Rectal smooth muscle tissue (tissue), 1 donor: ENCODE results near the gene CACNA2D4.

Experiments used
- H3K27ac ChIP-seq: one replicate; pipeline ENCODE4 v1.7.0; 2013; ENCODE audit warnings: low read depth, low read length, inconsistent platforms
- H3K27me3 ChIP-seq: one replicate; pipeline ENCODE4 v1.7.0; 2013; ENCODE audit warnings: low read length; ENCODE audit not compliant: control insufficient read depth, insufficient read depth
- H3K36me3 ChIP-seq: one replicate; pipeline ENCODE4 v1.7.0; 2013; ENCODE audit warnings: low read length; ENCODE audit not compliant: control insufficient read depth, insufficient read depth
- H3K4me1 ChIP-seq: one replicate; pipeline ENCODE4 v1.7.0; 2013; ENCODE audit warnings: low read length; ENCODE audit not compliant: control insufficient read depth, insufficient read depth
- H3K4me3 ChIP-seq: one replicate; pipeline ENCODE4 v1.7.0; 2013; ENCODE audit warnings: low read length
- H3K9ac ChIP-seq: one replicate; pipeline ENCODE4 v1.7.0; 2013; ENCODE audit warnings: low read length

Gene CACNA2D4

GRCh38 chr12:1839956-1840951 lies 78.2 kb downstream of the CACNA2D4 start:
- H3K27me3 ChIP-seq, result peaks cover 2% of the 10 kb centered on the region
- no peaks in the 10 kb centered on the region for H3K36me3 ChIP-seq
- no peak overlapping the region for H3K4me3 ChIP-seq
- no peak overlapping the region for H3K27ac ChIP-seq
- no peak overlapping the region for H3K9ac ChIP-seq
- no peaks in the 10 kb centered on the region for H3K4me1 ChIP-seq

GRCh38 chr12:1839464-1839863 lies 79.0 kb downstream of the CACNA2D4 start:
- H3K9ac ChIP-seq, result no peak overlapping the region
- H3K36me3 ChIP-seq, result no peaks in the 10 kb centered on the region
- H3K27ac ChIP-seq, result no peak overlapping the region
- H3K4me1 ChIP-seq, result no peaks in the 10 kb centered on the region
- peaks cover 2% of the 10 kb centered on the region for H3K27me3 ChIP-seq
- H3K4me3 ChIP-seq, result no peak overlapping the region

- peaks cover 2% of the 10 kb centered on the region for H3K27me3 ChIP-seq
Measured at GRCh38 chr12:1838994-1839365, 79.5 kb downstream of the CACNA2D4 start.

GRCh38 chr12:1838205-1838993 lies 80.1 kb downstream of the CACNA2D4 start:
- no peak overlapping the region for H3K27ac ChIP-seq
- H3K4me3 ChIP-seq, result no peak overlapping the region
- no peaks in the 10 kb centered on the region for H3K36me3 ChIP-seq
- peaks cover 2% of the 10 kb centered on the region for H3K27me3 ChIP-seq
- no peak overlapping the region for H3K9ac ChIP-seq
- H3K4me1 ChIP-seq, result no peaks in the 10 kb centered on the region

More at GRCh38 chr12:1838994-1839365, 79.5 kb downstream of the CACNA2D4 start:
- H3K4me3 ChIP-seq, result no peak overlapping the region
- H3K36me3 ChIP-seq, result no peaks in the 10 kb centered on the region
- H3K27ac ChIP-seq, result no peak overlapping the region
- H3K9ac ChIP-seq, result no peak overlapping the region
- no peaks in the 10 kb centered on the region for H3K4me1 ChIP-seq

GRCh38 chr12:1837541-1838204 lies 80.8 kb downstream of the CACNA2D4 start:
- no peak overlapping the region for H3K4me3 ChIP-seq
- no peak overlapping the region for H3K27ac ChIP-seq
- no peaks in the 10 kb centered on the region for H3K36me3 ChIP-seq
- H3K9ac ChIP-seq, result no peak overlapping the region
- no peaks in the 10 kb centered on the region for H3K4me1 ChIP-seq
- H3K27me3 ChIP-seq, result peaks cover 2% of the 10 kb centered on the region

- H3K4me1 ChIP-seq, result no peaks in the 10 kb centered on the region
- H3K27me3 ChIP-seq, result peaks cover 2% of the 10 kb centered on the region
- H3K36me3 ChIP-seq, result no peaks in the 10 kb centered on the region
- H3K27ac ChIP-seq, result no peak overlapping the region
- H3K4me3 ChIP-seq, result no peak overlapping the region
- no peak overlapping the region for H3K9ac ChIP-seq
Measured at GRCh38 chr12:1836854-1837421, 81.5 kb downstream of the CACNA2D4 start.

GRCh38 chr12:1836241-1836803 lies 82.1 kb downstream of the CACNA2D4 start:
- H3K27ac ChIP-seq, result no peak overlapping the region
- no peak overlapping the region for H3K4me3 ChIP-seq
- H3K4me1 ChIP-seq, result no peaks in the 10 kb centered on the region
- H3K27me3 ChIP-seq, result peaks cover 2% of the 10 kb centered on the region
- H3K36me3 ChIP-seq, result no peaks in the 10 kb centered on the region
- no peak overlapping the region for H3K9ac ChIP-seq

GRCh38 chr12:1835211-1836131 lies 83.0 kb downstream of the CACNA2D4 start:
- H3K27me3 ChIP-seq, result peaks cover 2% of the 10 kb centered on the region
- H3K4me1 ChIP-seq, result no peaks in the 10 kb centered on the region
- no peak overlapping the region for H3K4me3 ChIP-seq
- no peak overlapping the region for H3K9ac ChIP-seq
- H3K27ac ChIP-seq, result no peak overlapping the region
- H3K36me3 ChIP-seq, result no peaks in the 10 kb centered on the region

- no peak overlapping the region for H3K27ac ChIP-seq
- no peak overlapping the region for H3K9ac ChIP-seq
- H3K4me3 ChIP-seq, result no peak overlapping the region
- H3K36me3 ChIP-seq, result no peaks in the 10 kb centered on the region
- no peaks in the 10 kb centered on the region for H3K4me1 ChIP-seq
- peaks cover 2% of the 10 kb centered on the region for H3K27me3 ChIP-seq
Measured at GRCh38 chr12:1834186-1834925, 84.1 kb downstream of the CACNA2D4 start.

- peaks cover 2% of the 10 kb centered on the region for H3K27me3 ChIP-seq
- H3K27ac ChIP-seq, result no peak overlapping the region
- H3K4me1 ChIP-seq, result no peaks in the 10 kb centered on the region
- H3K36me3 ChIP-seq, result no peaks in the 10 kb centered on the region
- no peak overlapping the region for H3K9ac ChIP-seq
- H3K4me3 ChIP-seq, result no peak overlapping the region
Measured at GRCh38 chr12:1833596-1834028, 84.8 kb downstream of the CACNA2D4 start.
